ENCODE measurements around the gene SLIT3. TPM values are rescaled to one million over a fixed set of nuclear protein-coding genes. Genes with fewer than 3 reads are reported as not detected.
A peak's percentile ranks its signal among the peaks of the same experiment; 100 is the strongest.

Gene SLIT3
- total RNA-seq, 6 donors from 2014 or later: 10.8 to 57.3 (median 32.2) TPM

DNA sequence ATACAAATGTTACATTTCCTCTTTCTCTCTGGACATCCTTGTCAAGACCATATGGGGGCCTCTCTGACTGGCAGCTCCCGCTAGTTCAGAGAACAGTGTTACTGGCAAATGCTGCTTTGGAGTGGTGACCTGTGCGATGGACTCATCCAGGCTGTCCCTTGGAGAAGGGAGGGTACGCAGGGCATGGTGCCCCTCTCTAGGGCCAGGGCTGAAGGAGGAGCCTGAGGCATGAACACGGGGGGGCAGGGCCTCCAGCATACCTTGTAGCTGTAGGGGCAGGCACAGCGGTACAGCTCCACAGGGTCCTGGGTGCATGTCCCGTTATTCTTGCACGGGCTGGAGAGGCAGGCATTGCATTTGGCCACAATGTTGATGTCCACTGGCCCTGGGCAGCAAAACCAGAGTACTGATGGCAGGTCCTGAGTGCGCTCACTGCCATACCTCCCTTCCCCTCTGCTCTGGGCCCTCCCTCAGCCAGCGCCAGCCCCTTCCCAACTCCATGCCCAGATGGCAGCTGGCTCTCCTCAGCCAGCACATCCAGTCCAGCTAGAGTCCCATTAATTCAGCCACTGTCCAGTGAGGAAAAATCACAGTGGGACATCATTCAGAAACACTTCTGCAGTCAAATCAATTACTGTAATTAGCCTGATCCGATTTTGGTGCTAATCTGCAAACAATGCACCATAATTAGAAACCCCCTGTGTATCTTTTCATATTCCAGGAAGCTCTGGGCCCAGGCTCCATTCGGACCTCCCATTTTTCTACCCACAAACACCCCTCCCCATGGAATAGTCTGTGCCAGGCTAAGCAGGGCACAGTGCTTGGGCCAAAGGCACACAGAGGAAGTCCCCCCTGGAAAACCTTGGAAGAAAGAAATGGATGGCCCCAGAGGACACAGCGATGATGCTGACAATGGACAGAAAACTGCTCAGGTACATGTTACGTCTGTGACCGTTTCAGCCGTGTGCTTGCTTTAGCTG lies 592.9 kb downstream of the SLIT3 start:
- H3K4me3 ChIP-seq: no peak overlapping the region
- ATAC-seq (ENCODE audit: low FRiP score in 2 of 2) (no peak), DNase-seq (peak in 1 of 2 donors; percentile 27)
- H3K27ac ChIP-seq: no peak overlapping the region
- H3K36me3 ChIP-seq: no peaks in the 10 kb centered on the region
- no peaks in the 10 kb centered on the region for H3K27me3 ChIP-seq
- H3K9me3 ChIP-seq: no peaks in the 10 kb centered on the region
- no peaks in the 10 kb centered on the region for H3K4me1 ChIP-seq
- WGBS, 2 donors: 78 to 82% methylated on average over 10 to 15 of the region's 15 CpGs
- TF ChIP-seq, protein P1, sequence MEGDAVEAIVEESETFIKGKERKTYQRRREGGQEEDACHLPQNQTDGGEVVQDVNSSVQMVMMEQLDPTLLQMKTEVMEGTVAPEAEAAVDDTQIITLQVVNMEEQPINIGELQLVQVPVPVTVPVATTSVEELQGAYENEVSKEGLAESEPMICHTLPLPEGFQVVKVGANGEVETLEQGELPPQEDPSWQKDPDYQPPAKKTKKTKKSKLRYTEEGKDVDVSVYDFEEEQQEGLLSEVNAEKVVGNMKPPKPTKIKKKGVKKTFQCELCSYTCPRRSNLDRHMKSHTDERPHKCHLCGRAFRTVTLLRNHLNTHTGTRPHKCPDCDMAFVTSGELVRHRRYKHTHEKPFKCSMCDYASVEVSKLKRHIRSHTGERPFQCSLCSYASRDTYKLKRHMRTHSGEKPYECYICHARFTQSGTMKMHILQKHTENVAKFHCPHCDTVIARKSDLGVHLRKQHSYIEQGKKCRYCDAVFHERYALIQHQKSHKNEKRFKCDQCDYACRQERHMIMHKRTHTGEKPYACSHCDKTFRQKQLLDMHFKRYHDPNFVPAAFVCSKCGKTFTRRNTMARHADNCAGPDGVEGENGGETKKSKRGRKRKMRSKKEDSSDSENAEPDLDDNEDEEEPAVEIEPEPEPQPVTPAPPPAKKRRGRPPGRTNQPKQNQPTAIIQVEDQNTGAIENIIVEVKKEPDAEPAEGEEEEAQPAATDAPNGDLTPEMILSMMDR (IDR thresholded peaks at IDR 0.05): no peak
- TF ChIP-seq POLR2A (IDR thresholded peaks at IDR 0.05) (no peak), EP300 (IDR thresholded peaks at IDR 0.05) (no peak), POLR2AphosphoS5 (IDR thresholded peaks at IDR 0.05) (no peak)

DNA sequence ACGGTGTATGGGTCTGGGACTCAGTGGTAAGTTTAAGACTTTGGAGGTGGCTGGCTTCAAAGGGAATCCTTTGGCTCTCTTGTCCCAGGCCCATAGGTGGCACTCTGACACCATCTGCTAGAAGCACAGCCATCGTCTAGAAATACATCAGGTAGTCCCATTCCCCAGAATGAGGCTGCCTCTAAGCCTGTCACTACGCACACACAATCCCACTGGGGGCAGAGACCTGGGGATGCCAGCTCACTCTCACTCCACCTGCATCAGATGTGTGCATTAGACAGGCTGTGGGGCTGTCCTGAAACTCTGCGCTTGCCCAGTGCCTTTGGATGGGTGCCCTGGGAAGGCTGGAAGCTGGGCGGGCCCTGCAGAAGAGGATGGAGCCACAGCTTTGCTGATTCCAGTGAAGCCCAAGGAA lies 594.3 kb downstream of the SLIT3 start:
- H3K4me1 ChIP-seq: no peaks in the 10 kb centered on the region
- H3K27me3 ChIP-seq: no peaks in the 10 kb centered on the region
- 58 to 74% methylated on average over 3 to 5 of the region's 5 CpGs for WGBS, 2 donors
- no peak overlapping the region for H3K27ac ChIP-seq
- ATAC-seq (ENCODE audit: low FRiP score in 2 of 2): no peak
- TF ChIP-seq POLR2A (IDR thresholded peaks at IDR 0.05): no peak
- TF ChIP-seq, protein P1 (IDR thresholded peaks at IDR 0.05): peak in 2 of 6 experiments; percentile 17 to 22
- no peak for DNase-seq
- no peak overlapping the region for H3K4me3 ChIP-seq
- no peaks in the 10 kb centered on the region for H3K36me3 ChIP-seq
- no peaks in the 10 kb centered on the region for H3K9me3 ChIP-seq

DNA sequence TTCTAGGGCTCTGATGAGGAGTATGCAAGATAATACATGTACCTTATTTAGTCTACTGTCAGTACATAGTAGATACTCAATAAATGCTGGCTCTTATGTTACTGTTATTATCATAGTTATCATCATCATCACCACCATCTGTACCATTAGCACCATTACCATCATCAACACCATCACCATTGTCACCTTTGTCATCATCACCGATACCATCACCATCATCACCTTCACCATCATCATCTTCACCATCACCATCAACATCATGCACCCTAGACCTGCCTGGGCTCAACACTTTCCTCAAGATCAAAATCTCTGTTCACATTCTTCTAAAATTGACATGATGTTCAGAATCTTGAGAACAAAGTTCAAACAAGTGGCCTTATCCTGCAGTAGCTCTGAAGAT lies 595.6 kb downstream of the SLIT3 start:
- H3K9me3 ChIP-seq: no peaks in the 10 kb centered on the region
- TF ChIP-seq POLR2A (IDR thresholded peaks at IDR 0.05): no peak
- TF ChIP-seq EP300 (IDR thresholded peaks at IDR 0.05): no peak
- TF ChIP-seq, protein P1 (IDR thresholded peaks at IDR 0.05): no peak
- TF ChIP-seq POLR2AphosphoS5 (IDR thresholded peaks at IDR 0.05): no peak
- H3K27ac ChIP-seq: no peak overlapping the region
- no peak for DNase-seq
- H3K4me1 ChIP-seq: no peaks in the 10 kb centered on the region
- ATAC-seq (ENCODE audit: low FRiP score in 2 of 2): no peak
- H3K36me3 ChIP-seq: no peaks in the 10 kb centered on the region
- no peaks in the 10 kb centered on the region for H3K27me3 ChIP-seq
- H3K4me3 ChIP-seq: no peak overlapping the region
- WGBS, 2 donors: 94 to 100% methylated on average over 1 of the region's 1 CpG

DNA sequence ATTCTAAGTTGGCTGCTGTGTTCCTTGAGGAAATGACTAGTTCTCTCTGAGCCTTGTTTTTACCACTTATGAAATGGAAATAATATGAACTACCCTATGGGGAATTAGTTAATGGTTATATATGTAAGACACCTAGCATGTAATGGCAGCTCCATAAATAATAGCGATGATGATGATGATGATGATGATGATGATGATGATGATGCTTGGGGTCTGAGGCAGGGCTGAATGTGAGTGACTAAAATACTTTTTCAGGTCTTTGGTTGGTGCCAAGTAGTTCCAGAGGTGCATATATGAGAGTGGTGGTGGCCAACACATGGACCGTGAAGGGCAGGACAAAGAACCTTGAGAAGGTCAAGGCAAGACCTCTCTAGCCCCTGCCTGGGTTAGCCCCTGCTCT lies 598.4 kb downstream of the SLIT3 start:
- Histone ChIP-seq H3K27ac (no peak overlapping the region), H3K36me3 (no peaks in the 10 kb centered on the region), H3K27me3 (no peaks in the 10 kb centered on the region), H3K4me3 (no peak overlapping the region), H3K9me3 (no peaks in the 10 kb centered on the region), H3K4me1 (no peaks in the 10 kb centered on the region)
- 100% methylated on average over 2 of the region's 2 CpGs for WGBS, 2 donors
- no peak for DNase-seq
- TF ChIP-seq POLR2A (IDR thresholded peaks at IDR 0.05) (no peak), POLR2AphosphoS5 (IDR thresholded peaks at IDR 0.05) (no peak), EP300 (IDR thresholded peaks at IDR 0.05) (no peak)
- TF ChIP-seq, protein P1 (IDR thresholded peaks at IDR 0.05): no peak
- ATAC-seq (ENCODE audit: low FRiP score in 2 of 2): no peak
